Measurements from ENCODE around the gene MTTP.

MTTP gene

GRCh38 chr4:99586322-99586721 is 11.7 kb downstream of the MTTP start:
- Histone ChIP-seq H3K27ac (no peak overlapping the region), H3K9me3 (no peaks in the 10 kb centered on the region), H3K4me3 (ENCODE audit: low read depth in 1 of 2, low read length in 1 of 2) (no peak overlapping the region), H3K4me1 (ENCODE audit: control insufficient read depth in 1 of 2, insufficient read depth in 1 of 2, low read depth in 1 of 2, low read length in 1 of 2) (no peaks in the 10 kb centered on the region), H3K36me3 (no peaks in the 10 kb centered on the region), H3K27me3 (peaks cover 6% of the 10 kb centered on the region)
- TF ChIP-seq CTCF (IDR thresholded peaks at IDR 0.05) = no peak

- TF ChIP-seq CTCF (IDR thresholded peaks at IDR 0.05) = no peak
- Histone ChIP-seq H3K27ac (no peak overlapping the region), H3K27me3 (peaks cover 6% of the 10 kb centered on the region), H3K4me3 (ENCODE audit: low read depth in 1 of 2, low read length in 1 of 2) (no peak overlapping the region), H3K4me1 (ENCODE audit: control insufficient read depth in 1 of 2, insufficient read depth in 1 of 2, low read depth in 1 of 2, low read length in 1 of 2) (no peaks in the 10 kb centered on the region), H3K36me3 (no peaks in the 10 kb centered on the region), H3K9me3 (no peaks in the 10 kb centered on the region)
Measured at GRCh38 chr4:99586797-99587196, 12.2 kb downstream of the MTTP start.

- Histone ChIP-seq H3K4me3 (ENCODE audit: low read depth in 1 of 2, low read length in 1 of 2) (no peak overlapping the region), H3K36me3 (no peaks in the 10 kb centered on the region), H3K27me3 (peaks cover 6% of the 10 kb centered on the region), H3K9me3 (no peaks in the 10 kb centered on the region), H3K4me1 (ENCODE audit: control insufficient read depth in 1 of 2, insufficient read depth in 1 of 2, low read depth in 1 of 2, low read length in 1 of 2) (no peaks in the 10 kb centered on the region), H3K27ac (no peak overlapping the region)
- no peak for TF ChIP-seq CTCF (IDR thresholded peaks at IDR 0.05)
Measured at GRCh38 chr4:99587309-99587708, 12.7 kb downstream of the MTTP start.

- no peak for TF ChIP-seq CTCF (IDR thresholded peaks at IDR 0.05)
- Histone ChIP-seq H3K27ac (no peak overlapping the region), H3K9me3 (no peaks in the 10 kb centered on the region), H3K4me1 (ENCODE audit: control insufficient read depth in 1 of 2, insufficient read depth in 1 of 2, low read depth in 1 of 2, low read length in 1 of 2) (no peaks in the 10 kb centered on the region), H3K4me3 (ENCODE audit: low read depth in 1 of 2, low read length in 1 of 2) (no peak overlapping the region), H3K27me3 (peaks cover 6% of the 10 kb centered on the region), H3K36me3 (no peaks in the 10 kb centered on the region)
Measured at GRCh38 chr4:99587803-99588202, 13.2 kb downstream of the MTTP start.

GRCh38 chr4:99591757-99592156 is 17.1 kb downstream of the MTTP start:
- Histone ChIP-seq H3K36me3 (no peaks in the 10 kb centered on the region), H3K4me3 (ENCODE audit: low read depth in 1 of 2, low read length in 1 of 2) (no peak overlapping the region), H3K9me3 (no peaks in the 10 kb centered on the region), H3K27me3 (no peaks in the 10 kb centered on the region), H3K27ac (no peak overlapping the region), H3K4me1 (ENCODE audit: control insufficient read depth in 1 of 2, insufficient read depth in 1 of 2, low read depth in 1 of 2, low read length in 1 of 2) (no peaks in the 10 kb centered on the region)
- no peak for TF ChIP-seq CTCF (IDR thresholded peaks at IDR 0.05)

All from neutrophil (primary cell).